Pons (tissue), 1 donor: ENCODE data around the gene ZBTB1.
A peak's percentile ranks its signal among the peaks of the same experiment; 100 is the strongest.
"Not testable (repeated sequence)": the region's sequence is repeated elsewhere in the genome, so short reads cannot be mapped to it uniquely, and the experiment has no call there.

ENCODE experiments used
- DNase-seq: peaks from one replicate; pipeline ENCODE4 v3.0.0-alpha.2; 2016; ENCODE audit warnings: low spot score

The ZBTB1 gene

GRCh38 chr14:64500088-64500487 is 4.5 kb upstream of the ZBTB1 start:
- DNase-seq, result no peak

GRCh38 chr14:64501411-64502171 is 3.0 kb upstream of the ZBTB1 start:
- no peak for DNase-seq

- no peak for DNase-seq
Measured at GRCh38 chr14:64502456-64502855, 2.1 kb upstream of the ZBTB1 start.

- peak; percentile 54 for DNase-seq
Measured at GRCh38 chr14:64502887-64503433, 1.6 kb upstream of the ZBTB1 start.

GRCh38 chr14:64503434-64504309 is 898 bp upstream of the ZBTB1 start, which contains the start of gene ZBTB25:
TSS of gene ZBTB25 (minus strand) at chr14:64503838. CDS start at chr14:64490533, 13,305 bp downstream.
- peak; percentile 89 for DNase-seq

- peak; percentile 91 for DNase-seq
Measured at GRCh38 chr14:64504897-64505794, 576 bp downstream of the ZBTB1 start.

GRCh38 chr14:64506721-64507120 is 2.2 kb downstream of the ZBTB1 start:
- no peak for DNase-seq

GRCh38 chr14:64507376-64508156 is 3.0 kb downstream of the ZBTB1 start:
- no peak for DNase-seq

GRCh38 chr14:64508215-64508776 is 3.7 kb downstream of the ZBTB1 start:
- DNase-seq, result no peak

GRCh38 chr14:64509036-64509435 is 4.5 kb downstream of the ZBTB1 start:
- DNase-seq, result no peak

- peak; percentile 92 for DNase-seq
Measured at GRCh38 chr14:64510825-64511671, 6.5 kb downstream of the ZBTB1 start.

GRCh38 chr14:64513271-64513670 is 8.7 kb downstream of the ZBTB1 start:
- DNase-seq, result no peak

- DNase-seq, result no peak
Measured at GRCh38 chr14:64515053-64515452, 10.5 kb downstream of the ZBTB1 start.

- no peak for DNase-seq
Measured at GRCh38 chr14:64516969-64517368, 12.4 kb downstream of the ZBTB1 start.

GRCh38 chr14:64517667-64518066 is 13.1 kb downstream of the ZBTB1 start:
- DNase-seq, result not testable (repeated sequence)

GRCh38 chr14:64518229-64518628 is 13.7 kb downstream of the ZBTB1 start:
- DNase-seq, result no peak

- DNase-seq, result no peak
Measured at GRCh38 chr14:64520699-64521098, 16.1 kb downstream of the ZBTB1 start.

GRCh38 chr14:64522591-64523355 is 18.2 kb downstream of the ZBTB1 start:
- DNase-seq, result no peak

GRCh38 chr14:64525354-64525753 is 20.8 kb downstream of the ZBTB1 start:
- DNase-seq, result no peak
